ENCODE results near the gene ARHGEF39.

The ARHGEF39 gene

GRCh38 chr9:35673132-35674024 is 8.4 kb upstream of the ARHGEF39 start, which contains the start of gene CA9:
Gene CA9 (plus strand): TSS chr9:35673928. CDS start chr9:35673960, 32 bp downstream.
- no peak for DNase-seq

GRCh38 chr9:35669331-35670145 is 4.5 kb upstream of the ARHGEF39 start:
- DNase-seq = no peak

- no peak for DNase-seq
Observed at GRCh38 chr9:35667939-35668338, 2.9 kb upstream of the ARHGEF39 start.

GRCh38 chr9:35666549-35666948 is 1.6 kb upstream of the ARHGEF39 start:
- DNase-seq = no peak

- no peak for DNase-seq
Observed at GRCh38 chr9:35666045-35666444, 1.1 kb upstream of the ARHGEF39 start.

GRCh38 chr9:35665471-35665818 is 450 bp upstream of the ARHGEF39 start:
- no peak for DNase-seq

GRCh38 chr9:35662437-35662836 is 2.6 kb downstream of the ARHGEF39 start:
- no peak for DNase-seq

DNA sequence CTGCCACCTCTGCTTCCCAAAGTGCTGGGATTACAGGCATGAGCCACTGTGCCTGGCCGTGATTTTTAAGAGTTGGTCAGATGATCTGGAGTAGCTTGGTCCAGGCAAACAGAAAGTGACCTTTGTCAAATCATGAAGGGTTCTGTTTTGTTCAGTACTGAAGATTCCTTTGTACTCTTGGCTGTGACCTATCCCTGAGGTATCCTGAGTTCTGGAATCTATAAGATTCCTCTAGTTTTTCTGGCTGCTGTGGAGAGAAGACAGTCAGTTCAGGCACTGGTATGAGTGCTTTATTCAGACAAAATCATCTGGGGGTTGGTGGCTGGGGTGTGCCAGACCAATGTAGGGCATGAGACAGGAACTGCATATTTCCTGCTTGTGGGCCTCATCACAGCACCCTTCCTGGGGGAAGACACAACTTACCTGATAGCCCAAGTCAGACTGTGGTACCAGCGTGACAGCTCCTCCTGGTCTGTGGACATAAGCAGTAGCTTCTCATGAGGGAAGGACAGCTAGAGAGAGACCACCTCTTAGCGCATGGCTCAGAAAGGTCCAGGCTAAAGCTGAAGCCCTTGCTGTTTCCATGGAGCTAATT is 3.1 kb downstream of the ARHGEF39 start:
- no peak for DNase-seq

- DNase-seq = no peak
Observed at GRCh38 chr9:35660966-35661415, 4.0 kb downstream of the ARHGEF39 start.

- DNase-seq = no peak
Observed at GRCh38 chr9:35659340-35659739, 5.7 kb downstream of the ARHGEF39 start.

DNA sequence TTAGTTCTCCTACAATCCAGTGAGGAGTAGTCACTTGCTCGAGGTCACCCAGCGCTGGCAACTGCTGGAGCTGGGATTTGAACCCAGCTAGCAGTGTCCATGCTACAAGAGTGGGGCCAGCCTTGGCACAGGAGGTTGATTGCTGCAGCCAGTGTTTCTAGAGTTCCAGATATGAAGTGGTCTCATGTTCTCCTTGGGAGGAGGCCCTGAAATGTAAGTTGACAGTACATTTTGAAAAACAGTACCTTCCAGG is 6.1 kb downstream of the ARHGEF39 start:
- DNase-seq = no peak

DNA sequence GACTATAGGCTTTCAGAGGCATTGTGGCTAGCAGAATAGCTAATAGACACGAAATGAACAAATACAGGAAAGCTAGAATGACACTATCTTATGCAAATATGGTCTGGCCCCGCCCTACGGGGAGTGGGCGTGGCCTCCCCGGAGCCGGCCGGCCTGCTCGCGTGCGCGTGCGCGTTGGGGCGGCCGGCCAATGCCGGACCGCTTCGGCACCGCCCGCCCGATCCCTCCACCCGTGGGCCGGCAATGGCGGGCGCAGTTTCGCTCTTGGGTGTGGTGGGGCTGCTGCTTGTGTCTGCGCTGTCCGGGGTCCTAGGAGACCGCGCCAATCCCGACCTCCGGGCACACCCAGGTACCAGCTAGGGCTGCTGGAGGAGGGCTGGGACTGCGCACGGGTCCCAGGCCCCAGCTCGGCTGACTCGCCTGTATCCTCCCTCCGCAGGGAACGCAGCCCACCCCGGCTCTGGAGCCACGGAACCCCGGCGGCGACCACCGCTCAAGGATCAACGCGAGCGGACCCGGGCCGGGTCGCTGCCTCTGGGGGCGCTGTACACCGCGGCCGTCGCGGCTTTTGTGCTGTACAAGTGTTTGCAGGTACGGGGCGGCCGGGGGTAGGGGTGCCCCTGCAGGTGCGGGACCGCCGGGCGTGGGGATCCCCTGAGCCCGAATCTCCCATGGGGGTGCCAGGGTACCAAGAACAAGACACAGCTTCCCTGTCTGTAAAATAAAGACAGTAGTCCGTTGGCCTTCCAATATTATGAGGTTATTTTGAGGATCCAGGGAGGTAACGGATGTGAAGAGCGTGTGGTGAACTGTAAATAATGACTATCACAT is 6.6 kb downstream of the ARHGEF39 start, which contains the start of gene CCDC107:
Gene CCDC107, plus strand, starts transcription at position 156 of the 831 bp plus-strand sequence. Its CDS starts 88 bp downstream, at position 244.
- no peak for DNase-seq

DNA sequence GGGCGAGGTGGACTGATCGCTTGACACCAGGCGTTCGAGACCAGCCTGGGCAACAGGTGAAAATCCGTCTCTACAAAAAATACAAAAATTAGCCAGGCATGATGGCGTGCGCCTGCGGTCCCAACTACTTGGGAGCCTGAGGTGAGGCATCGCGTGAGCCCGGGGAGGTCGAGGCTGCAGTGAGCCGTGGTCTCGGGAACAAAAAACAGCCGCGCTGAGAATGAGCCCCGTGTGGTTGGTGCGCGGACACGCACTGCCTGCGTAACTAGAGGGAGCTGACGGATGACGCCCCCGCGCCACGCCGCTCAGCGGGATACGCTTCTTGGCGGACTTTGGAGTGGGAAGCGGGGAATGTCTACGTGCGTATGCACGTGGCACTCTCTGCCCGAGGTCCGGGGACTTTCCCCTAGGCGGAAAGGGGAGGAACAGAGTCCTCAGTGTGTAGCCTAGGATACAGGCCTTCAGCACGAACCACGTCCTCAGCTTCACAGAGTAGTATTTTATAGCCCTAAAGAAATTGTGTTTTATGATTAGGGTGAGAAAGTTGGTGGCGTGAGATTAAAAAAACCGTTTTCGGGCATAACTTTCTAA is 7.4 kb downstream of the ARHGEF39 start, which contains the start of gene RMRP:
Gene RMRP, minus strand, starts transcription at position 474 of the 591 bp plus-strand sequence.
- peak; percentile 80 for DNase-seq

- no peak for DNase-seq
Observed at GRCh38 chr9:35656831-35657545, 8.0 kb downstream of the ARHGEF39 start.

GRCh38 chr9:35656348-35656747 is 8.6 kb downstream of the ARHGEF39 start:
- no peak for DNase-seq

GRCh38 chr9:35653611-35654010 is 11.4 kb downstream of the ARHGEF39 start:
- DNase-seq = no peak

- DNase-seq = no peak
Observed at GRCh38 chr9:35652829-35653209, 12.2 kb downstream of the ARHGEF39 start.

DNA sequence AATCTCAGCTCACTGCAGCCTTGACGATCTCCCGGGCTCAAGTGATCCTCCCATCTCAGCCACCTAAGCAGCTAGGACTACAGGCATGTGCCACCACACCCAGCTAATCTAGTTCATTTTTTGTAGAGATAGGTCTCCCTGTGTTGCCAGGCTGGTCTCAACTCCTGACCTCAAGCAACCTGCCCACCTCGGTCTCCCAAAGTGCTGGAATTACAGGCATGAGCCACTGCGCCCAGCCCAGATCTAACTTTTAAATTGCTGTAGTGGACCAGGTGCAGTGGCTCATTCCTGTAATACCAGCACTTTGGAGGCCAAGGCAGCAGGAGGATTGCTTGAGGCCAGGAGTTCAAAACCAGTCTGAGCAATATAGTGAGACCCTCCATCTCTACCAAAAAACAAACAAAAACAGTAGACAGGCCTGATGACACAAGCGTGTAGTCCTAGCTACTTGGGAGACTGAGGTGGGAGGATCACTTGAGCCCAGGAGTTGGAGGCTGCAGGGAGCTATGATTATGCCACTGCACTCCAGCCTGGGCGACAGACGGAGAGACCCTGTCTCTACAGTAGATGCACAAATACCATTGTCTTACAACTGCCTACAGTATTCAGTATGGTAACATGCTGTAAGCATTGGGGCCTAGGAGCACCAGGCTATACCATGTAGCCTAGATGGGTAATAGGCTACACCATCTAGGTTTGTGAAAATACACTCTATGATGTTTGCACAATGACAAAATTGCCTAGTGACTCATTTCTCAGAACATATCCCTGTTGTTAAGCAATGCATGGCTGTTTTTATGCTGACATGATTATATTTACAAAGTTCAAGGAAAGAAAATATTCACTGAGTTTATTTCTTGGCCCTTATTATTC is 12.8 kb downstream of the ARHGEF39 start:
- no peak for DNase-seq

DNA sequence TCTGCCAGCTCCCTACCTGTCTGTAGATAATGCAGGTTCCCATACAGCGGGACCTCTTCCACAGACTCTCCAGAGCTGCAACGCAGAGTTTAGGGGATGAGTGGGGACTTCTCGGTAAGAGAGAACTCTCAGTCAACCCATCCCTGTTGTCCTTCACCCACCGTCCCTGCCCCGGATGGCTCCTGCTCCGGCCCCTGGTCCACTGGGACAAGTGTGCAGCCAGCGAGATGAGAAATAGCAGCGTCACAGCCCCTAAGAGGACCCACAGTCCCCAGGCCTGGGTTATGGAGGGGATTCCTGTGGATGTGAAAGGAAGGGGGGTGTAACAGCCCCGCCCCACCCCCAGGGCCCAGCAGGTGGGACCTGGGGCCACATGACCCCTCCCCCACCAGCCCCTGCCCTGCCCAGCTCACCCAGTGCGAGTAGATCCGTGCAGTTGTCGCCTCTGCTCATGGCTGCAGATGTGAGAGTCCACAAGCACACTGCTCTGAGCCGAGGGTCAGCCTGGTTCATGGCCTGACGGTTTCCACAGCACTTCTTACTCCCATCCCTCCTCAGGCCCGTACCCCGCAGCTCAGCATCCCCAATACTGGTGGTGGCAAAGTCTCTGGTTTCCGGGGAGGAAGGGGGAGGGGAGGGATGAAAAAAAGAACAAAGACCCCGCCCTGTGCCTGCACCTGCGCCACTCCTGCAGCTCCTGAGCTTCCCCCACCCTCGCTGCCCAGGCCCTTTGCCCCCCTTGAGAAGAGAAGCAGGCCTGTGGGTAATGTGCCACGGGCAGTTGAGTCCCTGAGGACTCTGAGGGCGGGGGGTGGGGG is 14.4 kb downstream of the ARHGEF39 start, which contains the start of gene SIT1:
Gene SIT1, minus strand, starts transcription at position 591 of the 818 bp plus-strand sequence. Its CDS starts 78 bp downstream, at position 513.
- DNase-seq = no peak

All from GOT3 (cell line).